HEK293 (cell line): ENCODE results near the gene PRKCQ.
"Not testable (repeated sequence)": the region's sequence is repeated elsewhere in the genome, so short reads cannot be mapped to it uniquely, and the experiment has no call there.

ENCODE experiments used
- CTCF ChIA-PET: fragments of 350-600 bp; formaldehyde crosslinking; extraction: SDS; loops from one replicate; lab custom pipeline; 2021; ENCODE audit warnings: antibody characterized with exemption; lab: Yijun Ruan, JAX
- POLR2A ChIA-PET: fragments of 300-600 bp; formaldehyde crosslinking; extraction: SDS; loops from one replicate; lab custom pipeline; 2020; ENCODE audit warnings: antibody characterized with exemption, inconsistent platforms; lab: Yijun Ruan, JAX
- H3K27ac ChIP-seq: fragments of 200-500 bp; sonication (Bioruptor generic); 2 replicates; pipeline ENCODE4 v1.5.1; 2014; ENCODE audit warnings: low read depth, low read length, control low read depth, inconsistent platforms; ENCODE audit errors: extremely low read depth
- H3K36me3 ChIP-seq, 2 experiments: fragments of 200-500 bp in 1 of 2; sonication (Bioruptor generic) in 1 of 2; 1 replicate in 1 of 2; 2 replicates in 1 of 2; pipeline ENCODE4 v1.5.1; 2014 to 2017; ENCODE audit warnings: inconsistent platforms in 2 of 2, low read length in 2 of 2; ENCODE audit not compliant: control insufficient read depth in 2 of 2, insufficient read depth in 1 of 2
- H3K4me1 ChIP-seq: fragments of 200-500 bp; sonication (Bioruptor generic); 2 replicates; pipeline ENCODE4 v1.5.1; 2014; ENCODE audit warnings: mild to moderate bottlenecking, low read length, inconsistent platforms; ENCODE audit not compliant: control insufficient read depth, insufficient read depth
- H3K4me3 ChIP-seq: 2 replicates; pipeline ENCODE4 v1.5.1; 2011; ENCODE audit warnings: low read depth, mild to moderate bottlenecking, control low read depth, low read length, moderate library complexity
- H3K9me3 ChIP-seq: fragments of 200-500 bp; sonication (Bioruptor generic); 2 replicates; pipeline ENCODE4 v1.5.1; 2014; ENCODE audit warnings: low read depth, low read length, inconsistent platforms; ENCODE audit not compliant: control insufficient read depth, insufficient read depth
- BCL11B ChIP-seq: fragments of 450-650 bp; formaldehyde crosslinking; IDR thresholded peaks from 2 replicates; pipeline ENCODE4 v1.5.1; 2016; ENCODE audit warnings: low read depth, missing biosample characterization, missing genetic modification characterization
- KLF8 ChIP-seq: fragments of 450-650 bp; formaldehyde crosslinking; IDR thresholded peaks from 2 replicates; pipeline ENCODE4 v1.5.1; 2016; ENCODE audit warnings: missing biosample characterization, missing genetic modification characterization
- MZF1 ChIP-seq: fragments of 450-650 bp; formaldehyde crosslinking; IDR thresholded peaks from 2 replicates; pipeline ENCODE4 v1.5.1; 2017; ENCODE audit warnings: missing biosample characterization, missing genetic modification characterization, borderline replicate concordance
- OVOL3 ChIP-seq: fragments of 450-650 bp; formaldehyde crosslinking; IDR thresholded peaks from 2 replicates; pipeline ENCODE4 v1.5.1; 2016; ENCODE audit warnings: missing biosample characterization, missing genetic modification characterization
- SCRT1 ChIP-seq: fragments of 450-650 bp; formaldehyde crosslinking; IDR thresholded peaks from 2 replicates; pipeline ENCODE4 v1.5.1; 2016; ENCODE audit warnings: missing biosample characterization, missing genetic modification characterization, borderline replicate concordance
- WT1 ChIP-seq: fragments of 450-650 bp; formaldehyde crosslinking; IDR thresholded peaks from 2 replicates; pipeline ENCODE4 v1.5.1; 2016; ENCODE audit warnings: missing biosample characterization, missing genetic modification characterization
- ZBTB1 ChIP-seq: fragments of 450-650 bp; formaldehyde crosslinking; IDR thresholded peaks from 2 replicates; pipeline ENCODE4 v1.5.1; 2016; ENCODE audit warnings: missing biosample characterization, missing genetic modification characterization
- ZEB2 ChIP-seq: fragments of 450-650 bp; formaldehyde crosslinking; IDR thresholded peaks from 2 replicates; pipeline ENCODE4 v1.5.1; 2016; ENCODE audit warnings: missing biosample characterization, missing genetic modification characterization
- ZFP37 ChIP-seq: fragments of 450-650 bp; formaldehyde crosslinking; IDR thresholded peaks from 2 replicates; pipeline ENCODE4 v1.5.1; 2016; ENCODE audit warnings: missing biosample characterization, missing genetic modification characterization
- ZIC2 ChIP-seq: fragments of 450-650 bp; formaldehyde crosslinking; IDR thresholded peaks from 2 replicates; pipeline ENCODE4 v1.5.1; 2016; ENCODE audit warnings: missing biosample characterization, missing genetic modification characterization
- ZNF214 ChIP-seq: fragments of 450-650 bp; formaldehyde crosslinking; IDR thresholded peaks from 2 replicates; pipeline ENCODE4 v1.5.1; 2017; ENCODE audit warnings: missing biosample characterization, mild to moderate bottlenecking, missing genetic modification characterization, borderline replicate concordance
- ZNF248 ChIP-seq: fragments of 450-650 bp; formaldehyde crosslinking; IDR thresholded peaks from 2 replicates; pipeline ENCODE4 v1.5.1; 2017; ENCODE audit warnings: missing biosample characterization, missing genetic modification characterization
- ZNF426 ChIP-seq: fragments of 450-650 bp; formaldehyde crosslinking; IDR thresholded peaks from 2 replicates; pipeline ENCODE4 v1.5.1; 2017; ENCODE audit warnings: missing biosample characterization, missing genetic modification characterization, mild to moderate bottlenecking, inconsistent platforms, moderate library complexity
- ZNF530 ChIP-seq: fragments of 450-650 bp; formaldehyde crosslinking; IDR thresholded peaks from 2 replicates; pipeline ENCODE4 v1.5.1; 2016; ENCODE audit warnings: low read depth, missing biosample characterization, missing genetic modification characterization
- ZNF600 ChIP-seq: fragments of 450-650 bp; formaldehyde crosslinking; IDR thresholded peaks from 2 replicates; pipeline ENCODE4 v1.5.1; 2016; ENCODE audit warnings: missing biosample characterization, missing genetic modification characterization
- ZNF610 ChIP-seq: fragments of 450-650 bp; formaldehyde crosslinking; IDR thresholded peaks from 2 replicates; pipeline ENCODE4 v1.5.1; 2016; ENCODE audit warnings: missing biosample characterization, missing genetic modification characterization, borderline replicate concordance
- TF ChIP-seq, protein P1 (sequence below): IDR thresholded peaks from 2 replicates; pipeline ENCODE4 v1.6.1; 2011; ENCODE audit warnings: mild to moderate bottlenecking, low read depth, low read length, borderline replicate concordance

The PRKCQ gene

DNA sequence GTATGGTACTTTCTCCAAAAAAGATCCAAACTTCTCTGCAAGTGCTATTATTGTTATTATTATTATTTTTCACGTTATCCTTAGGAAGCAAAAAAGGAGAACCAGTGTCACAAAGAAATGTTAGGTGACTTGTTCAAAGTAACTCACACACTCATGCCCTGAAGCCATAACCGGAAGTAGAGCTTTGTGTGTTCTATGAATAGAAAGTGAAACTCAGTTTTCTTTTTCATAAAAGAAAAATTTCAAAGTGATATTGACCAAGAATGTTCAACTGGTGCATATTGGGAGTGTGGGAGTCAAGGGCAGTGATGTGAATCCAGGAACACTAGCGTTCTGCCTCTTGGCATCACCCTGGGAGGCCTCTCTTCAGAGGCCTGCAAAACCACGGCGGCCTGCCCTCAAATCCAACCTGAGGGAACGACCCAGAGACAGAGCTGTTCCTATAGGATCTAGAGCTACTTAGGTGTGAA lies 106.1 kb downstream of the PRKCQ start:
- no peaks in the 10 kb centered on the region for H3K9me3 ChIP-seq
- H3K4me3 ChIP-seq = no peak overlapping the region
- CTCF ChIA-PET = no interaction called here
- POLR2A ChIA-PET = no interaction called here
- H3K36me3 ChIP-seq = peaks cover 0 to 7% of the 10 kb centered on the region in 2 experiments; a peak in 1 of 3 replicates
- H3K27ac ChIP-seq = no peak overlapping the region
- H3K4me1 ChIP-seq = no peaks in the 10 kb centered on the region
- TF ChIP-seq ZNF426 (tag by site-specific recombination) (no peak), SCRT1 (tag by site-specific recombination) (no peak), ZIC2 (no peak), ZNF248 (no peak), ZNF600 (tag by site-specific recombination) (no peak), ZFP37 (no peak)

DNA sequence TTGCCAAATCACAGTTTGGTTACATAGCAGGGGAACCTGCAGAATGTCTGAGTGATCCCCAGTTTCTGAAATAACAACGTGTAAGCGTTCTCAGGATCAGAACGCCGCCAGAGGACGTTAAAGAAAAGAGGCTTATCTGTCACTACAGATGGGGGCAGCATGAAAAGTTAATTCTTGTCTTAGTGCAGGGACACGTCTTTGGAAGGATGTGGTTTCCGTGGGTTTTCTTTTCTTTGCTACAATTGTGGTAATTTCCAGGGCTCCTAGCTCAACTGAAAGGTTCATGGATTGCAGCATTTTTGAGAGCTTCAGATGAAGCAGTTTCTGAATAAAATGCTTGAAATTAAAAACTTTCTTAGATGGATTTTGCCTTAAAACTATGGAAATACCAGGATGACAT lies 106.6 kb downstream of the PRKCQ start:
- Histone ChIP-seq H3K36me3 (peaks cover 0 to 3% of the 10 kb centered on the region in 2 experiments; a peak in 1 of 3 replicates), H3K9me3 (no peaks in the 10 kb centered on the region), H3K27ac (no peak overlapping the region), H3K4me1 (no peaks in the 10 kb centered on the region), H3K4me3 (no peak overlapping the region)
- TF ChIP-seq ZBTB1 (tag by site-specific recombination) = no peak
- no peak for TF ChIP-seq BCL11B (tag by site-specific recombination)
- TF ChIP-seq ZNF214 (tag by site-specific recombination) = no peak
- ChIA-PET CTCF (no interaction called here), POLR2A (no interaction called here)

DNA sequence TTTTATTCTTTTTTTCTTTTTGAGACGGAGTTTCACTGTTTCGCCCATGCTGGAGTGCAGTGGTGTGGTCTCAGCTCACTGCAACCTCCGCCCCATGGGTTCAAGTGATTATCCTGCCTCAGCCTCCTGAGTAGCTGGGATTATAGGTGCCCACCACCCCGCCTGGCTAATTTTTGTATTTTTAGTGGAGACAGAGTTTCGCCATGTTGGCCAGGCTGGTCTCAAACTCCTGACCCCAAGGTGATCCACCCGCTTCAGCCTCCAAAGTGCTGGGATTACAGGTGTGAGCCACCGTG lies 107.4 kb downstream of the PRKCQ start:
- H3K9me3 ChIP-seq, H3K4me1 ChIP-seq, CTCF ChIA-PET, H3K36me3 ChIP-seq, H3K4me3 ChIP-seq, POLR2A ChIA-PET, H3K27ac ChIP-seq: not testable (repeated sequence)

DNA sequence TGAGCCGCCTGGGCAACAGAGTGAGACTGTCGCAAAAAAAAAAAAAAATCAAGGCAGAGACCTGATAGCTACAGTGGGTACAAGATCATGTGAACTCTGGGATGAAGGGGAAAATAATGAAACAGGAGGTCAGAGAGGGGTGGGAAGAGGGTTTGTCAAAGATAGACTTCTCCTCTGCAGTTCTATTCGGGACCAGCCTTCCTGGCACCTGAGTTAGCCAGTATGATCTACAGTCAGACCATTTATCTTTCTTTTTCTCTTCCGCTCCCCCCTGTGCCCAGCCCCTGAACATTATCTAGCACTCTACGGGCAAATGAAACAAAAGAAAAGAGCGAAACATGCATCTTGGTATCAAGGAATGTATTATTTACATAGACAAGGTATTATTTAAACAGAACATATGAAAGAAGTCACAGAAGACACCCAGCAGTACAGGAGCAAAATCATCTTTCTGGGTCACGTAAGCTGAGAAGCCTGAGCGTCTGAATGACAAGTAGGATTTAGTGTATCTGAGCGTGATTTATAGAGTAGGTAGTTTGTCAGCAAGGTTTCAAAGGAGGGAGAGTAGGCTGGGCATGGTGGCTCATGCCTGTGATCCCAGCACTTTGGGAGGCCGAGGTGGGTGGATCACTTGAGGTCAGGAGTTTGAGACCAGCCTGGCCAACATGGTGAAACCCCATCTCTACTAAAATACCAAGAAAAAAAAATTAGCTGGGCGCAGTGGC lies 109.0 kb downstream of the PRKCQ start:
- CTCF ChIA-PET = no interaction called here
- Histone ChIP-seq H3K27ac (no peak overlapping the region), H3K4me3 (no peak overlapping the region), H3K9me3 (no peaks in the 10 kb centered on the region), H3K4me1 (no peaks in the 10 kb centered on the region), H3K36me3 (no peaks in the 10 kb centered on the region)
- POLR2A ChIA-PET = no interaction called here
- TF ChIP-seq WT1 (tag by site-specific recombination) (no peak), KLF8 (tag by site-specific recombination) (no peak), ZNF610 (tag by site-specific recombination) (no peak), MZF1 (tag by site-specific recombination) (no peak), ZEB2 (no peak), ZNF530 (tag by site-specific recombination) (no peak), OVOL3 (tag by site-specific recombination) (no peak), ZNF214 (tag by site-specific recombination) (no peak)
- TF ChIP-seq, protein P1, sequence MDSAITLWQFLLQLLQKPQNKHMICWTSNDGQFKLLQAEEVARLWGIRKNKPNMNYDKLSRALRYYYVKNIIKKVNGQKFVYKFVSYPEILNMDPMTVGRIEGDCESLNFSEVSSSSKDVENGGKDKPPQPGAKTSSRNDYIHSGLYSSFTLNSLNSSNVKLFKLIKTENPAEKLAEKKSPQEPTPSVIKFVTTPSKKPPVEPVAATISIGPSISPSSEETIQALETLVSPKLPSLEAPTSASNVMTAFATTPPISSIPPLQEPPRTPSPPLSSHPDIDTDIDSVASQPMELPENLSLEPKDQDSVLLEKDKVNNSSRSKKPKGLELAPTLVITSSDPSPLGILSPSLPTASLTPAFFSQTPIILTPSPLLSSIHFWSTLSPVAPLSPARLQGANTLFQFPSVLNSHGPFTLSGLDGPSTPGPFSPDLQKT = no peak
